Heart right ventricle (tissue), 16 donors: ENCODE measurements around the gene BNIP1. TPM values are rescaled to one million over a fixed set of nuclear protein-coding genes. Genes with fewer than 3 reads are reported as not detected.

ENCODE experiments used
- ATAC-seq, 8 donors: fragments of 200-7000 bp; cut with Tn5 transposase; one replicate each; pipeline ENCODE4 v1.9.1; 2020; ENCODE audit warnings: mild to moderate bottlenecking in 8 of 8, moderate library complexity in 8 of 8, moderate number of reproducible peaks in 1 of 8
- DNase-seq, 2 donors: peaks; one replicate each; pipeline ENCODE4 v3.0.0-alpha.2; 2020
- H3K27ac ChIP-seq, 10 donors: fragments of 200-600 bp; sonication (generic) in 2 of 10; one replicate each; pipeline versions ENCODE4 v1.5.0 to v1.8.0; 2020 to 2022; ENCODE audit warnings: mild to moderate bottlenecking in 3 of 10
- H3K27me3 ChIP-seq, 7 donors: fragments of 200-600 bp; one replicate each; pipeline ENCODE4 v1.8.0; 2021 to 2022; ENCODE audit warnings: mild to moderate bottlenecking in 2 of 7
- H3K36me3 ChIP-seq, 9 donors: fragments of 200-600 bp; sonication (generic) in 1 of 9; one replicate each; pipeline versions ENCODE4 v1.5.0 to v1.8.0; 2020 to 2022; ENCODE audit warnings: mild to moderate bottlenecking in 2 of 9
- H3K4me1 ChIP-seq, 9 donors: fragments of 200-600 bp; sonication (generic) in 1 of 9; one replicate each; pipeline versions ENCODE4 v1.5.0 to v1.8.0; 2020 to 2022; ENCODE audit warnings: mild to moderate bottlenecking in 4 of 9
- H3K4me3 ChIP-seq, 10 donors: fragments of 200-600 bp; sonication (generic) in 2 of 10; one replicate each; pipeline versions ENCODE4 v1.5.0 to v1.8.0; 2020 to 2022; ENCODE audit warnings: mild to moderate bottlenecking in 7 of 10, moderate library complexity in 2 of 10
- H3K9me3 ChIP-seq, 11 donors: fragments of 200-600 bp in 10 of 11; sonication (generic) in 2 of 11; one replicate each; pipeline versions ENCODE4 v1.5.0 to v1.8.0; 2013 to 2022; ENCODE audit warnings: mild to moderate bottlenecking in 2 of 11, control low read depth in 1 of 11, moderate library complexity in 1 of 11
- CTCF ChIP-seq, 9 donors: fragments of 200-600 bp; sonication (generic) in 2 of 9; IDR thresholded peaks; one replicate each; pipeline versions ENCODE4 v1.5.0 to v1.8.0; 2021 to 2022; ENCODE audit warnings: antibody characterized with exemption in 9 of 9, mild to moderate bottlenecking in 5 of 9, moderate library complexity in 1 of 9
- WGBS, 2 donors: extraction: QIAGEN DNeasy Blood & Tissue Kit; methylation state at CpG; one replicate each; pipeline ENCODE4 v1.1.7; 2013; ENCODE audit warnings: inconsistent platforms in 1 of 2; 5-methylcytosine and 5-hydroxymethylcytosine counted together
- intact Hi-C, 10 donors: fragments of 100-400 bp; cut with DNase I; formaldehyde crosslinking; loops; one replicate each; pipeline versions ENCODE4 v1.11.1 to v1.14.2; 2022
- polyA plus RNA-seq, 2 donors: library from polyadenylated mRNA; stranded (reverse); fragments of 200-250 nt; gene quantifications; one replicate each; pipeline ENCODE4 v1.2.3, GENCODE V29; 2013
- total RNA-seq, 10 donors: library from RNA; stranded (reverse); fragmentation: NEBNext Ultra II Directional in 3 of 10; extraction: Animal tissue kit (Norgen Biotek cat#: 25700) in 3 of 10; gene quantifications; one replicate each; pipeline versions ENCODE4 v1.2.1 to v1.2.4, GENCODE V29; 2021 to 2023
- donor health status: Arrhythmogenic right ventricular cardiomyopathy.
- donor health status: ischemic (EF 13 %, LVEDD 7.1; RV severe dilation, severe dysfunction).
- donor health status: healthy with polysubstance abuse.
- donor health status: DM: no; HTN: yes; CAD: no.
- donor health status: DM: no; HTN: no; CAD: no.
- donor health status: ischemic (EF 25% LVEDD 6.9; RV normal size, moderate dysfunction).
- donor health status: ischemic (EF 25% LVEDD 5.7; RV mildly dilated, moderate dysfunction).
- donor health status: healthy.
- donor health status: DM: yes; HTN: yes; CAD: no.
- donor health status: Ischemic cardiomyopathy.
- donor health status: ischemic (EF 35%, LVEDD 5.7; RV mildly dilated, moderate dysfunction).
- donor health status: nonischemic (EF 11% LVEDD 7.7; RV severe dilation, severe dysfunction).
- donor health status: DM: yes; HTN: yes; CAD: no.
- donor health status: PGD.
- donor health status: ischemic (EF 29% LVEDD 5.4; RV normal size, mild dysfunction).
- donor health status: nonischemic (EF 23%, LVEDD 6.1; RV moderate dilation, normal function).

BNIP1 gene
- total and polyA plus RNA-seq, 12 donors, result 8.5 to 15.9 (median 10.4) TPM

- Histone ChIP-seq H3K36me3 (no peaks in the 10 kb centered on the region), H3K27me3 (no peaks in the 10 kb centered on the region), H3K4me1 (no peaks in the 10 kb centered on the region), H3K27ac (no peak overlapping the region), H3K9me3 (peaks cover 0 to 10% (median 0%) of the 10 kb centered on the region in 11 donors), H3K4me3 (no peak overlapping the region)
- ATAC-seq (peak in 1 of 8 donors; percentile 26), DNase-seq (no peak)
- intact Hi-C loops, result no loop called here
- TF ChIP-seq CTCF (IDR thresholded peaks at IDR 0.05), result no peak
- 48 to 71% methylated on average over 4 of the region's 4 CpGs for WGBS, 2 donors
These were observed 31.2 kb downstream of the BNIP1 start for GRCh38 chr5:173175523-173175922.

GRCh38 chr5:173178369-173178910 is 34.1 kb downstream of the BNIP1 start:
- H3K27me3 ChIP-seq, result no peaks in the 10 kb centered on the region
- peaks cover 0 to 18% (median 0%) of the 10 kb centered on the region in 11 donors for H3K9me3 ChIP-seq
- no peaks in the 10 kb centered on the region for H3K4me1 ChIP-seq
- WGBS, 2 donors, result 90 to 93% methylated on average over 12 of the region's 12 CpGs
- no peak overlapping the region for H3K27ac ChIP-seq
- DNase-seq (no peak), ATAC-seq (no peak)
- intact Hi-C loops, result no loop called here
- H3K36me3 ChIP-seq, result no peaks in the 10 kb centered on the region
- H3K4me3 ChIP-seq, result no peak overlapping the region
- no peak for TF ChIP-seq CTCF (IDR thresholded peaks at IDR 0.05)

- TF ChIP-seq CTCF (IDR thresholded peaks at IDR 0.05), result no peak
- Histone ChIP-seq H3K27ac (no peak overlapping the region), H3K4me3 (no peak overlapping the region), H3K36me3 (no peaks in the 10 kb centered on the region), H3K4me1 (no peaks in the 10 kb centered on the region), H3K27me3 (no peaks in the 10 kb centered on the region), H3K9me3 (peaks cover 0 to 18% (median 0%) of the 10 kb centered on the region in 11 donors)
- 68 to 78% methylated on average over 2 of the region's 2 CpGs for WGBS, 2 donors
- intact Hi-C loops, result no loop called here
- ATAC-seq (no peak), DNase-seq (no peak)
These were observed 36.0 kb downstream of the BNIP1 start for GRCh38 chr5:173180331-173180730.

GRCh38 chr5:173187054-173187743 is 42.9 kb downstream of the BNIP1 start:
- ATAC-seq, result peak in 1 of 8 donors; percentile 41
- intact Hi-C loops, result no loop called here
- DNase-seq, result no peak
- H3K9me3 ChIP-seq, result no peaks in the 10 kb centered on the region
- no peak for TF ChIP-seq CTCF (IDR thresholded peaks at IDR 0.05)
- H3K36me3 ChIP-seq, result no peaks in the 10 kb centered on the region
- WGBS, 2 donors, result 81 to 87% methylated on average over 11 of the region's 11 CpGs
- no peaks in the 10 kb centered on the region for H3K4me1 ChIP-seq
- H3K27ac ChIP-seq, result no peak overlapping the region
- H3K27me3 ChIP-seq, result no peaks in the 10 kb centered on the region
- H3K4me3 ChIP-seq, result no peak overlapping the region
